HK-2 (cell line): ENCODE results near the gene CELF1.

Experiments
- DNase-seq: peaks from one replicate; pipeline ENCODE4 v3.0.0-alpha.2; 2018; ENCODE audit not compliant: unreplicated experiment

Gene CELF1

GRCh38 chr11:47485107-47485506, 67.8 kb downstream of the CELF1 start:
- no peak for DNase-seq

DNA sequence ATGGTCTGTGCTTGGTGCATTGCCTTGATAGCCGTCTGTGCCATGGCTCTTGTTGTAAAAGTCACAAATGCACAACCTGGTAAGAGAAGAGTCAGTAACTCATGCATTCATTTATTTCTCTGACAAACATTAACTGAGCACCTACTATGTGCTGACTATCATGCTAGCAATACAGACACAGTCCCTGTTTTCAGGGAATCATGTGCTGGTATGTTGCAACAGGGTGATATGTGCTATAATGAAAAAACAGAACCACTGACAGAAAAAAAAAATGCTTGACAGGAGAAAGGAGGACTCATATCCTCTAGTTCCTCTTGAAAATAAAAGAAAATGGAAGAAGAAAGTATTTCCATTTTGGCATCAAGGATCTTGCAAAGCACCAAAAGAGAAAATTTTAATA, 69.5 kb downstream of the CELF1 start:
- no peak for DNase-seq

- DNase-seq = no peak
These were observed 72.2 kb downstream of the CELF1 start for GRCh38 chr11:47480762-47481161.

DNA sequence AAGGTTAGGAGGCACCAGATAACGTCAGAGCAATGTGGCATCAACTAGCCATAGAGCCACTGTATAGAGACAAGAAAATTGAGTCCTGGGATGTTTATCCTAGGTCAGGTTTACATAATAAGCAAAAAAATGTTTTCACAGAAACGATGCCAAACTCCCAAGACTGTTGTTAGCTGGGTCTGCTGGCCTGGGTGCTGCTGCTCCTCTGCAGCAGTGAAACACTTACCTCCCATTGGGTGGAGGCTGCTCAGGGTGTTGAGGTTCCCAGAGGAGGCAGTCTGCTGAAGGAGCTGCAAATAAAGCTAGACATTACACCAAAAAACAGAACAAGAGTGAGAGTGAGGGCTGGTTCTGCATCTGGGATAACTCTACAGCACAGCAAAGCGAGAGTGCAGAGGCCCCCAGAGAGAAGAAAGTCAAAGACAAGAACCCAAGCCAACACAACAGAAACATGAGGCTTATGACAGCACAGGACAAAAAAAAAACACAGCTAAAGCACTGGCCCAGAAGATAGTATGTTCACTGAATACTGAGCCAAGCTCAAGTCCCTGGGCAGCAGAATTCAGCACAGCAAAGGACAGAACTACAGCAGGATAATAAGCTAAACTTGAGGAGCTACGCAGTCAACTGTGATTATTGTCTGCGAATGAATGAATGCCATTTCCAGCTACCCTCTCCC, 74.1 kb downstream of the CELF1 start:
- DNase-seq = no peak

GRCh38 chr11:47477753-47478152, 75.2 kb downstream of the CELF1 start:
- DNase-seq = no peak

DNA sequence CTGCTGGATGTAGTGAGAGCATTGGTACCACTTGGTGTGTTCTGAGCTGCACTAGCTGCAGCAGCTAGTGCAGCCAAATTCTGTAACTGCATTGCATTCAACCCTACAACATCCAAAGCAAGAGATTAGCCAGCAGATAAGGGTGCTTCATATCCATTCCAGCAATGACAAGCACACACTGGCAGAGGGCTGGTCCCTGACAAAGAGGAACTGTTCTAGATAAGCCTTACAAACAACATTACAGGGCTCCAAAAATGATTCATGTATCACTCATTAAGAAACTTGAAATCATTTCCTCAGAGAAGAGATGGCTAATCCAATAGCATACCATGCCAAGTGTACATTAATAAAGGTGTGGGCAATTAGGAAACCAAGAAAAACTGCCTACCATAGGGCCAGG, 75.6 kb downstream of the CELF1 start:
- DNase-seq = no peak

GRCh38 chr11:47470671-47471070, 82.3 kb downstream of the CELF1 start:
- no peak for DNase-seq

DNA sequence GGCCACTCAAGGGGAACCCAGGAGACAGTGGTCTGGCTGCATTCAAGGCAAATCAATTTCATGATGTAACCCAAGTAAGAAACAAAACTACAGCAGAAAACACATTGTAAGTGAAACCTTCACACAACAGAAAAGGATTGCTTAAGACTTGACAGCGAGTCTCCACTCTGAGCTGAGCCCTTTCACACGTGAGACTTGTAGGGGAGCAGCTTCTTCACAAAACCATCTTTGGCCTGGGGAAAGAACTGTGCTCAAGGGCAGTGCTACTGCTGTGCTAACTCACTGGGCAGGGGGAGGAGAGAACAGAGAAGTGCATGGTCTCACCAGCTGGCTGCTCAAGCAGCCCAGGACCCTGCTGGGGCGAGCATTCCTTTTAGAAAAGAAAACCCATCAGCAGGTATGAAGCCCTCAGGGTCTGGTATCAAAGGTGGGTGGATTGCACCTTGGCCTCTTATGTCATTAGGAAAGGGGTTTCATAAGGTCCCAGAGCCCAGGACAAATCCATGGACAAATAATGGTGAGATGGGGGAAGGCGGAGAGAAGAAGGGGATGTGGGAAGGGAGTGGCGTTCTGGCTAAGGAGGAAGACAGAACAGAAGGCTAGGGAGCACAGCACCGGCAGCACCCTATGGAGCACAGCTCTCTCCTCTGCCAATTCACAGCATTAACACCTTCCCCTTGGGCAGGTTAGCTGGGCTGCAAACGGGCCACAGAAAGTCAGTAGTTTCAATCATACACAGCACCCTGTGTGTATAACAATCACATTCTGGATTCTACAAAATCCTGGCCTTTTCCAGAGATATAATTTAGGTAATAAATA, 83.4 kb downstream of the CELF1 start:
- no peak for DNase-seq

DNA sequence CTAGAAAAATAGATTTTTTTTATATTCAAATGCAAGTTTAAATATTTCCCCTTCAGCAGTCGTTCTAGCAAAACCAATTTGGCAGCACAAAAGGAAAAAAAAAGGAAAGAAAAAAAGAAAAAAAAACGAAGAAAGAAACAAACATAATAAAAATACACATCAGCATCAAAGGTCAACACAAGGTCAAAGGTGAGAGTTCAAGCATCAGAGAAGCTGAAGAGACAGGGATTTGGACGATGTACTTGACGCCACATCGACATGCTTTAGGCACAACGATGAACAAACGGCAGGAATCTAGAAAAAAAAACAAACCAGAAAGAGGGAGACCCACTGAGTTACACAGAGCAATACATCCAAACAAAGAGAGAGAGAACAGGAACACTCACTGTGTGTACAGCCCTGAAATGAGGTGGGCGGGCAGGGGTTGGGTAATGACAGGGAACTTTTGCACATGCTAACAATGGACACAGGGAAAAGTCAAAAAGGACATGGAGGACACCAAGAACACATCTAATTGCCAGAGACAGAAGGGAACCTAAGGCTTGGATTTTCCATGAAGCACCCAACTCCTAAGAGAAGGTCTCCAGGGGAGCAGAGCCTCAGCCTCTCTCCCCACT, 84.2 kb downstream of the CELF1 start:
- no peak for DNase-seq

DNA sequence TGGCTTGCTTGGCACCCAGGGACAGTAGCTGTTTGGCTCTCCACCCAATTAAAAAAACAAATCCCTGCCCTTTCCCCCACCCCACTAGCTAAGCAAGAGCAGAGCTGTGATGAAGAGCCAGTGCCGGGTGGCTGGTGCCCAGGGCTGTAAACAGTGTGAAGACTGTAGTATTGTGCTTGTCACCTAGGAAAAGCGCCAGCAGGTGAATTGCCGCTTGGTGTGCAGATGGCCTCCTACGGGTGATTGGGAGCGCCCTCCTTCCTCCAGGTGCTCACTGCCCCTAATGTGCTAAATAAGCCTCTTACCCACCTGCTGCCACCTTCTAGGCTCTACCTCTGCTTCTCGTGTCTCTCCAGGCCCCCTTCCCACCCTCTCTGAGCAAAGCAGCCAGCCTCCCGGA, 85.6 kb downstream of the CELF1 start:
- DNase-seq = no peak

- no peak for DNase-seq
These were observed 86.2 kb downstream of the CELF1 start for GRCh38 chr11:47466701-47467250.

DNA sequence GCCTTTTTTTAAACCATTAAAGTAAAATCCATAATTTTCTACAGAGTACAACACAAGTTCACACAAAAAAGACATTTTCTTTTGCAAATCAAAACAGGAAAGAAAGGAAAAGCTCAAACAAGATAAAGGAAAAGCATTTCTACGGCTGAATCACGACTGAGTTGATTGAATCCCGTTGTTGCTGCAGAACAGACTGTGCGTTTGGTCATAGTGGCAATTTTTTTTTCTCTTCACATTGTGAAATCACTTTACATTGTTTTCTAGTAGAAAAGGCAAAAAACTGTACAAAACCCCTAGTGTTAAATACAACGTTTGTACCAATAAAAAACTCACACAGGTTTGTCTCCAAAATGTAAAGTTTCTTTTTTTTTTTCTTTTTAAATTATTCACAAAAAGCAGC, 86.7 kb downstream of the CELF1 start:
- DNase-seq = no peak

DNA sequence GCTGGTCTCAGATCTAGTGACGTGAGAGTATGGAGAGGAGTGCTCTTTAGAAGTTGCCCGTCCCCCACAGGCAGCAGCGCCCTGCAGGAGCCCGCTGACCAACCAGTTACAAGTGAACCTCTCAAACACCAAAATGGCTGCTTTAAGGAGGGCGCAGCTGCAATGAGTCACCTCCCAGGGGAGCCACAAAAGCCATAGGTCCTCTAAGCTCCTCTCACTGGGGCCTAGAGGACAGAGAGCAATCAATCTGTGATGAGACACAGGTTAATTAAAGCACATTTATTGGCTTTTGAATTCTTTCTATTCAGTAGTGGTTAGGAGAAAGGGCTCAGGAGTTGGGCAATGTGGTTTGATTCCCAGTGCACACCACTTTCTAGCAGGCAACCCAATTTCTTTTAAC, 88.4 kb downstream of the CELF1 start:
- DNase-seq = no peak

DNA sequence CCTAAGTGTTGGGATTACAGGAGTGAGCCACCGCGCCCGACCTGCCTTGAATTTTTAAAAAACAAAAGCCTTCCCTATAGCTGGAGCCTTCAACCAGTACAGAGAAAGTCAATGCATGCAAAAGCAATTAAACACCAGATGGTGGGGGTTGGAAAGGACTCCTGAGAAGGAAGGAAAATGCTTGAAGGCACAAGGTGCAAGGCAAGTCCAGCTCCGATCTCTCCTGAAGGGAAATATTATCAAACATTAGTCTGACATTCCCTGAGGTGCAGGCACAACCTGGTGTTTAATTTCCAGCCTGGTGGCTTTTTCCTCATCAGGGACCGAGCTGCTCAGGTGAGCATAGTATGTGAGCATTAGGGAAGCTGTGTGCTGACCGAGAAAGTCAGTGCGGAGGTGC, 91.1 kb downstream of the CELF1 start:
- no peak for DNase-seq

DNA sequence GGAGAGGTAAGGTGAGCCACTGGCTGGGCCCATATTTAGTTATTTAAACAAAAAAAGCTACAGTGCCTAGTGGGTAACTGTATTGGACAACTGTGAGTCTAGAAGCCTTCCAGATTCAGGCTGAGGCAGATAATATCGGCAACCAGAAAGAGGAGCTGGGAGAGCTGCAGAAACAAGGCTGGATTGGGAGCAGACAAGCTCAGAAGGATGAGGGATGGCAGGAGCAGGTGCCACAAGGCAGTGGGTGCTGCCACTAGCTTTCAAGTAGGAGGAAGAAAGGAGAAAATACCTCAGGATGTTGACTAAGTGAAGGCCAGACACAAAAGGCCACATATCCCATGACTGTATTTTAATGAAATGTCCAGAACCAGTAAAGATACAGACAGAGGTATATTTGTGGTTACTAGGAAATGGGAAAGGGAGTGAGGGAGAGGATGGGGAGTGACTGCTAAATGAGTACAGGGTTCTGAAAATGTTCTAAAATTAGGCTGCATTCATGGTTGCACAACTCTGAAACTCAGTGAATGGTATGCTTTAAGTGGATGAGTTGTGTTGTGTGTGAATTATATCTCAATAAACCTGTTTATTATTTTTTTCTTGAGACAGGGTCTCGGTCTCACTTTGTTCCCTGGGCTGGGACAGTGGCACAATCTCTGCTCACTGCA, 92.2 kb downstream of the CELF1 start:
- no peak for DNase-seq

DNA sequence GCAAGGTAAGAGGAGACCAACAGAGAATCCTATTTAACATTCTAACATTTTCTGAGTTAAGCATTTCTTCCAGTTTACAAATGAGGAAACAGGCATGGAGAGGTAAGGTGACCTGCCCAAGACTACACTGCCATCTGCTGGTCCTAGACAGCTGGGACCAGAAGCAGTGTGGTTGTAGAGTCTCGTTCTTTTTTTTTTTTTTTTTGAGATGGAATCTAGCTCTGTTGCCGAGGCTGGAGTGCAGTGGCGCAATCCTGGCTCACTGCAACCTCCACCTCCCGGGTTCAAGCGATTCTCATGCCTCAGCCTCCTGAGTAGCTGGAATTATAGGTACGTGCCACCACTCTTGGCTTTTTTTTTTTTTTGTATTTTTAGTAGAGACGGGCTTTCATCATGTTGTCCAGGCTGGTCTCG, 98.7 kb downstream of the CELF1 start:
- peak; percentile 40 for DNase-seq

DNA sequence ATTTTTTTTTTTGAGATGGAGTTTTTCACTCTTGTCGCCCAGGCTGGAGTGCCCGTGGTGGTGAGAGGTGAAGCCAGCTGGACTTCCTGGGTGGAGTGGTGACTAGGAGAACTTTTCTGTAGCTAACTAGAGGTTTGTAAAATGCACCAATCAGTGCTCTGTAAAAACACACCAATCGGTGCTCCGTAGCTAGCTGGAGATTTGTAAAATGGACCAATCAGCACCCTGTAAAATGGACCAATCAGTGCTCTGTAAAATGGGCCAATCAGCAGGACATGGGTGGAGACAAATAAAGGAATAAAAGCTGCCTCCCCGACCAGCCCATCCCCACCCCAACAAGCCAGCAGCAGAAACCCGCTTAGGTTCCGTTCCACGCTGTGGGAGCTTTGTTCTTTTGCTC, 99.6 kb downstream of the CELF1 start:
- DNase-seq = no peak

DNA sequence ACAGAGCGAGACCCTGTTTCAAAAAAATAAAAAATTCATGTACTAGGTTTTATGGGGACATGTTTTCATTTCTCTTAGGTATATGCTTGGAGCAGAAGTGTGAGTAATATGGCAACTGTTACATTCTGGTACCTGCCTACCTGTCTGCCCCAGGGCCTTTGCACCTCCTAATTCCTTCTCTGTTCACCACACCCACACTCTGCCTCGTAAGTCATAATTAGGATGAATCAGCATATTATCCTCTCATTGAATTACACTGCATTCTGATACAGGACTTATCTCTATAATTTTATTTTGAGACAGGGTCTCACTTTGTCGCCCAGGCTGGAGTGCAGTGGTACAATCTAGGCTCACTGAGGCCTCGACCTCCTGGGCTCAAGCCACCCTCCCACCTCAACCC, 100.9 kb downstream of the CELF1 start:
- DNase-seq = no peak

- no peak for DNase-seq
These were observed 101.5 kb downstream of the CELF1 start for GRCh38 chr11:47451436-47451835.

- DNase-seq = no peak
These were observed 103.4 kb downstream of the CELF1 start for GRCh38 chr11:47449541-47449940.

DNA sequence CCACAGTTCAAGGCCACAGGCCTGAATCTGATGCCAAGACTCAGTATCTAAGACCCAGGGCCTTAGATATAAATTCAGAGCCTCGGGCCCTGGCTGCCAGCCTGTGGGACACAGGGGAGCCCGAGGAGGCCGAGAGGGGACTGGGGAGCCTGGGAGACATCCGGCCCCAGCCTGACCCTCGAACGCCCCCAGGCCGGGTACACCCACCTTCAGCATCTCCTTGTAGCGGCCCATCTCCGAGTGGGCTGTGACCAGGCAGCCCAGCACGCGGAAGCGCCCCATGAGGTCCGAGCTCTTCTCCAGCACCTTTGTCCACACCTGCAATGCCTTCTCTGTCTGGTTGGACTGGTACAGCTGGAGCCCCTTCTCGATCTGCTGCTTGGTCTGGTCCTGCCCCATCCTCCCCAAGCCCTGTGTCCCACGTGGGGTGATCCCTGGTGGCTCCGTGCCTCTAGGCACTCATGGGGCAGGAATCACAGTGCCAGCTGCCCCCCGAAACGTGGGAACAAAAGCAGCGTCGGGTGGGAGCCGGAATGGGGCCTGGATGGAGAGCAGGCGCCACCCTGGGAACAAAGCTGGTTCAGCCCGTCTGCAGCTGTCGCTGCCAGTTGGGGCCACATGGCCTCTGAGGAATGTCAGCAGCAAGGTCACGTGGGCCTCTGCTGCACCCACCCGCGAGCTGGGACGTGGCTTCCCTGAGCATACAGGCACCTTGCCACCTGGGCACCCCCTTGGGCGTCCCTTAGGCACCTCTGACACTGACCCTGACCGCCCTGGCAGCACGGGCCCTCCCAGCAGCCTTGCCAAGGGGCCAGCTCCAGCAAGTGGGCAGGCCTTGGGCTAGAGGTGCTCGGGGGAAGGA, 104.1 kb downstream of the CELF1 start, which contains the start of gene RAPSN:
RAPSN (minus strand) TSS at position 571 of the 862 bp plus-strand sequence; CDS start at position 399, 172 bp downstream.
- no peak for DNase-seq
